Nephron progenitor cell (in vitro differentiated cells): ENCODE results near the gene OLFML2A.

Source experiments
- DNase-seq: peaks from one replicate; pipeline ENCODE4 v3.0.0; 2021
- H3K27ac Mint-ChIP-seq: 2 replicates; pipeline ENCODE4 v1.8.0; 2021; ENCODE audit warnings: mild to moderate bottlenecking, moderate library complexity, mixed read lengths
- H3K27me3 Mint-ChIP-seq: 2 replicates; pipeline ENCODE4 v1.8.0; 2021; ENCODE audit warnings: mild to moderate bottlenecking, low read depth, mixed read lengths; ENCODE audit not compliant: poor library complexity
- H3K36me3 Mint-ChIP-seq: 2 replicates; pipeline ENCODE4 v1.8.0; 2021; ENCODE audit warnings: low read depth, mixed read lengths
- H3K4me1 Mint-ChIP-seq: 2 replicates; pipeline ENCODE4 v1.8.0; 2021; ENCODE audit warnings: mixed read lengths
- H3K4me3 Mint-ChIP-seq: 2 replicates; pipeline ENCODE4 v1.8.0; 2021; ENCODE audit warnings: mild to moderate bottlenecking, moderate library complexity, mixed read lengths
- H3K9me3 Mint-ChIP-seq: 2 replicates; pipeline ENCODE4 v1.8.0; 2021; ENCODE audit warnings: mild to moderate bottlenecking, moderate library complexity, mixed read lengths
- TF ChIP-seq, protein P1 (sequence below): fragments of 200-600 bp; sonication (generic); IDR thresholded peaks from 2 replicates; pipeline ENCODE4 v1.5.0; 2021; ENCODE audit warnings: antibody characterized with exemption

Gene OLFML2A

DNA sequence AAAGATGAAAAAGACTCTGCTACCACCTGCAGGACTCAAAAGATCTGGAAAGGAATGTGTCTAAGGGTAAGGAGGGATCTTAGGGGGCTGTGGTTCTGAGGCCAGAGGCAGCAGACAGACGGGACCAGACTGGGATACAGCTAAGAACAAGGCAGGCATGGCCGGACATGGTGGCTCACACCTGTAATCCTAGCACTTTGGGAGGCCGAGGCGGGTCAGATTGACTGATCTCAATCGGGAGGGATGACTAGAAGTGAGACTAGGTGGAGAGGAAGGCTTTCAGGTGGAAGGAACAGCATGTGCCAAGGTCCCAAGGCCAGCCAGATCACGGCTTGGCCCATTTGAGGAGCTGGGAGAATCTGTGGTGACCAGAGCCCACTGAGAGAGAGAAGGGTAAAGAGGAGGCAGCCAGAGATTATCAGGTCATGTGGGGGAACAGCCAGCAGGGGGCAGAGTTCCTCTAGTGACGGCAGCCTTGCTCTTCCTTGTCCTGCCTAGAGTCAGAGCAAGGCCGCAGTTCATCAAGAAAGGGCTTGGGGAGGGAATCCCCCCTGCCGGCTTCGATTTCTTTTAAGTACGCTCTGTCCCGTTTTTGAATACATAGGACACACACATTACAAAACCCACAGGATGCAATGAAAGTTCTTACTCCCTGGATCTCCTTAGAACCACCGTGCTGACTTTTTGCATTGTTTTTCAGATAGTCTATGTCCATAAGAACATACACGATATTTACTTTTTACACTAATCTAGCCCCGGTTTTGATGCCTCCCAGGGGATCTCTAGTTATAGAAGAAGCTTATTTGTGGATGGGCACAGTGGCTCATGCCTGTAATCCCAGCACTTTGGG lies 2.6 kb upstream of the OLFML2A start:
- H3K4me3 Mint-ChIP-seq = no peak overlapping the region
- peak; percentile 94 for DNase-seq
- H3K36me3 Mint-ChIP-seq = no peaks in the 10 kb centered on the region
- no peaks in the 10 kb centered on the region for H3K9me3 Mint-ChIP-seq
- TF ChIP-seq, protein P1, sequence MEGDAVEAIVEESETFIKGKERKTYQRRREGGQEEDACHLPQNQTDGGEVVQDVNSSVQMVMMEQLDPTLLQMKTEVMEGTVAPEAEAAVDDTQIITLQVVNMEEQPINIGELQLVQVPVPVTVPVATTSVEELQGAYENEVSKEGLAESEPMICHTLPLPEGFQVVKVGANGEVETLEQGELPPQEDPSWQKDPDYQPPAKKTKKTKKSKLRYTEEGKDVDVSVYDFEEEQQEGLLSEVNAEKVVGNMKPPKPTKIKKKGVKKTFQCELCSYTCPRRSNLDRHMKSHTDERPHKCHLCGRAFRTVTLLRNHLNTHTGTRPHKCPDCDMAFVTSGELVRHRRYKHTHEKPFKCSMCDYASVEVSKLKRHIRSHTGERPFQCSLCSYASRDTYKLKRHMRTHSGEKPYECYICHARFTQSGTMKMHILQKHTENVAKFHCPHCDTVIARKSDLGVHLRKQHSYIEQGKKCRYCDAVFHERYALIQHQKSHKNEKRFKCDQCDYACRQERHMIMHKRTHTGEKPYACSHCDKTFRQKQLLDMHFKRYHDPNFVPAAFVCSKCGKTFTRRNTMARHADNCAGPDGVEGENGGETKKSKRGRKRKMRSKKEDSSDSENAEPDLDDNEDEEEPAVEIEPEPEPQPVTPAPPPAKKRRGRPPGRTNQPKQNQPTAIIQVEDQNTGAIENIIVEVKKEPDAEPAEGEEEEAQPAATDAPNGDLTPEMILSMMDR = peak; percentile 87
- peaks cover 32% of the 10 kb centered on the region for H3K4me1 Mint-ChIP-seq
- peaks cover 39% of the 10 kb centered on the region for H3K27me3 Mint-ChIP-seq
- H3K27ac Mint-ChIP-seq = no peak overlapping the region

DNA sequence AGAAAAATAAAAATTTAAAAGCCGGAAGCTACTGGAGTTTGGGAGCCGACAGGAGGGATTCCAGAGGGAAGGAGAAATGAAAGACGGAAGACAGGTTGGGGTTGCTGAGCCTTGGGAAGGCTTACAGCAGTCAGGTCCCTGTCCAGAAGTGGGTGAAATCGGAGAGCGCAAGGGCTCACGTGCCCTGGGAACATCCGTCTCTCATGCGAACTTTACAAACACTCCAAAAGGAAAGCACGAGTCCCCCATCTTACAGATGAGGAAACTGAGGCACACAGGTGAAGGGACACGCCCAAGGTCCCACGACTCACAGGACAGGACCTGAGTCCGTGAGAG lies 347 bp upstream of the OLFML2A start:
- Mint-ChIP-seq H3K9me3 (no peaks in the 10 kb centered on the region), H3K27ac (peak overlapping the region; percentile 83), H3K4me1 (peaks cover 47% of the 10 kb centered on the region), H3K36me3 (no peaks in the 10 kb centered on the region), H3K27me3 (peaks cover 41% of the 10 kb centered on the region), H3K4me3 (peak overlapping the region; percentile 86)
- DNase-seq = no peak
- TF ChIP-seq, protein P1 = no peak

DNA sequence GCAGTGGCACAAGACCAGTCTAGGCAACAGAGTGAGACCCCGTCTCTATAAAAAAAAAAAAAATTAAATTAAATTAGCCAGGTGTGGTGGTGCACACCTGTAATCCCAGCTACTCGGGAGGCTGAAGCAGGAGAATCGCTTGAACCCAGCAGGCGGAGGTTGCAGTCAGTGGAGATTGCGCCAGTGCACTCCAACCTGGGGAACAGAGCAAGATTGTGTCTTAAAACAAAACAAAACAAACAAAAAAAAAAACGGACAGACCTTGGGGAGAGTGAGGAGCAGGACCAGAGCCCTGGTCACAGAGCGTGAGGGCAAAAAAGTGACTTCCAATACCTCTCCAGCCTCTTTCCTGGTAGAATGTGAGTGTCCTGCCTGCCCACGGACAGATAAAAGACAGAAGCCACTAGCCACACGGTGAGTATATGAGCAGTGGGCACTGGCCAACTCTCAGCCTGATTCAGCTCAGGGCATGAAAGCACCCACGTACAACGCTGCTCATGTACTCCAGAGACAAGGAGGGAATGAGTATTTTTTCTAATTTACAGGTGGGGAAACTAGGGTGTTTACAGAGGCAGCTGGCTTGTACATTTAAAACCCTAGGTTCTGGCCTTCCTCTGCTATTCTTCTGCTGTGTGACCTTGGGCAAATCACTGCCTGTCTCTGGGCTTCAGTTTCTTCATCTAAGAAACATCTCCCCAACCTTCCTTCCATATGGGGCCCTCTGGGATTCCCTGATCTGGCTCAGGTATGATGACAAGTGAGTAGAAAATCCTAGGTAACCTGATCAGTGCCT lies 1.8 kb downstream of the OLFML2A start:
- peak overlapping the region; percentile 78 for H3K27ac Mint-ChIP-seq
- H3K9me3 Mint-ChIP-seq = no peaks in the 10 kb centered on the region
- peaks cover 40% of the 10 kb centered on the region for H3K4me1 Mint-ChIP-seq
- H3K4me3 Mint-ChIP-seq = peak overlapping the region; percentile 69
- H3K36me3 Mint-ChIP-seq = no peaks in the 10 kb centered on the region
- no peak for DNase-seq
- peaks cover 37% of the 10 kb centered on the region for H3K27me3 Mint-ChIP-seq
- TF ChIP-seq, protein P1 = no peak

DNA sequence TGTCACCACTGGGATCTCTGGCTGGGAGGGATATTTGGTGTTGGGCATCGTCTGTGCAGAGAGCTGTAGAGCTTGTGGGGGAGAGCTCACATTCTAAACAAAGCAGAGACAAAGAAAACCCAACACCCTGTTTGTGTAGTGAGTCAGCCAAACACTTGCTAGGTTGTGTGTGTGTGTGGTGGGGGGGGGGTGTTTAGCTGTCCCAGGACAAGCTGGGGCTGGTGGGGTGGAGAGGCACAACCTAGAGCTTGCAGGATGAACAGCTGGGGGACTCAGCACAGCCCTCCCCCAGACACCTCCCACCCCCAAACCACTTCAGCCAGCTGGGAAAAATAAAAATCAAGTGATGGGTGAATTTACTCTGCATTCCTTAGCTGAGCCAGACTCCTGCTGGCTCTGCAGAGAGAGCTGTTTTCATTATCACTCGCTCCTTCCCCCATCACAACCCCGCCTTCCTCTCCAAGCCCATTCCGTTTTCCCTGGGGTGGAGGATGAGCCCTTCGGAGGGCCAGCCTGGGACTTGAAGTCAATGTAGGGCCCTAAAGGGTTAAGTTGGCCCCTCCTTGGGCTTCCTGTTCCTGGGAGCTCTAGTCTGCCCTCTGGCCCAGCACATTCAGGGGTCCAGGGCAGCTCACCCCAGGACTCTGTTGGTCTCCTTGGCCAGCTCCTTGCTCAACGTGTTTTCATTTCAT lies 2.6 kb downstream of the OLFML2A start:
- Mint-ChIP-seq H3K4me3 (peak overlapping the region; percentile 69), H3K4me1 (peaks cover 40% of the 10 kb centered on the region), H3K36me3 (no peaks in the 10 kb centered on the region), H3K9me3 (no peaks in the 10 kb centered on the region), H3K27ac (peak overlapping the region; percentile 78), H3K27me3 (peaks cover 33% of the 10 kb centered on the region)
- DNase-seq = peak; percentile 36
- TF ChIP-seq, protein P1 = no peak

DNA sequence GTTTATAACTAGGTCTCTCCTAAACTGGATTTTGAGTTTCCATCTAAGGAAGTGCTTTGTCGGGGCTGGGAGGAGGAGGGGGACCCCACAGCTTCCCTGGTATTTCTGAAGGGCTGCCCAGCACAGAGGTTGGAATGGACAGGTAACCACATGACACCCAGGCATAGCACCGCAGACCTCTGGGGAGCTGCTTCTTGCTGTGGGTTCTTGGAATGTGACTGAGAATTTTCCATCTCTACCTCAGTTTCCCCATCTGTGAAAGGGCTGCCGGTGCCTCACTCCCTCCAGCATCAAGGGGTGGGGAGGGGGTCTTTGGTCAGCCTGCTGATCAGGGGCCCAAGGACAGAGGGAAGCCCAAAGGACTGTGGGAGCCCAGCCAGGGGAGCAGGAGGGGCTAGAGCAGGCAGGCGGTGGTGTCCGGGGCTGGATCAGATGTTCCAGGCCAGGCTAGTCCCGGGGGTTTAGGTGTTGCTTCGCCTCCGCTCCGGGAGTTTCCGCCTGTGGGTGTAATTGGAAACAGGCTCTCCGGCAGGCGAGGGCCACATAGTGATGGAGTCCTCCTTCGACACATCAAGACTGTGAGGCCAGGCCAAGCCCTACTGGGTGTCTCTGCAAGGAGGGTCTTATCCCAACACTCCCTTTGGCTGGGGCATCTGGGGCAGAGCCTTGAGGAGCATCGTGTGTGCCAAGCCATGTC lies 3.3 kb downstream of the OLFML2A start:
- peaks cover 40% of the 10 kb centered on the region for H3K4me1 Mint-ChIP-seq
- no peak for DNase-seq
- no peaks in the 10 kb centered on the region for H3K9me3 Mint-ChIP-seq
- H3K27me3 Mint-ChIP-seq = peaks cover 27% of the 10 kb centered on the region
- TF ChIP-seq, protein P1 = no peak
- H3K27ac Mint-ChIP-seq = no peak overlapping the region
- H3K4me3 Mint-ChIP-seq = no peak overlapping the region
- no peaks in the 10 kb centered on the region for H3K36me3 Mint-ChIP-seq
